GM20431 (cell line): ENCODE data around the gene XRCC5.
"Not testable (repeated sequence)": the region's sequence is repeated elsewhere in the genome, so short reads cannot be mapped to it uniquely, and the experiment has no call there.

ENCODE experiments used
- in situ Hi-C: fragments of 300-500 bp; cut with MseI, MboI; formaldehyde crosslinking; loops from one replicate; pipeline ENCODE4 v1.15.0; 2020; ENCODE audit warnings: low sequenced_read_pairs; ENCODE audit not compliant: unreplicated experiment

The XRCC5 gene

DNA sequence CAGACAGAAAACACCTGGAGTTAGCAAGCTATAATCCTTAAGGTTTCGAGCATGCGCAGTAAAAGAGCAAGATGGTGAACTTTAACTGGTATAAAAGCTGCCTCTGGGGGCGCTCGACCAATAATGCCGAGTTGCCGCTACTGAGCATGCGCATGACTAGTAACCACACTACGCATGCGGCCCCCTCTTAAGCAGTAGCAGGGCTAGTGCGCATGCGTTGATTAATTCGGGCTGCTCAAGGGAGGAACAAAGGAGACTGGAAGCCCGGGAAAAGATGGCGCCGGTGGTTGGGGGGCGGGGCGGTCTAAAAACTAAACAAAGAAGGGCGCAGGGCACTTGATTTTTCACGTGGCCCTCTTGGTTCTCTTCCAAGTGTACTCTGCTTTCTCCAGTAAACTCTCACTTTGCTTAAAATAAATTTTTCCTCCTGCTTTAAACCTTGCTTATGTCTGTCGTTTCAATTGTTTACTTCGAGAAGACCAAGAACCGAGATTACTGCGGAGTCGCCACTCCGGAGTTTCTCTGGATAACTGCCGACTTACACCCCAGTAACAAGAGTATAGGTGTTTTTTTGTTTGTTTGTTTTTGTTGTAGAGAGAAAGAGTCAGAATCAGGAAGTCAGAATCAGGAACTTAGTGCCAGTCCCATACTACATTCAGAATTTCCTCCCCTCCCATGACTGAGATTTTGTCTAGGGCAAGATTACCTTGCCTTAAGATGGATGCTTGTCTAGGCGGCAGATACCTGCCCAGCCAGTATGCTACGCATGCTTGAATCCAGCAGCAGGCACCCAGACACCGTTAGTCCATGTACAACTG lies 5.8 kb downstream of the XRCC5 start:
- in situ Hi-C loops: no loop called here

- in situ Hi-C loops: no loop called here
Measured at GRCh38 chr2:216116418-216116817, 7.3 kb downstream of the XRCC5 start.

DNA sequence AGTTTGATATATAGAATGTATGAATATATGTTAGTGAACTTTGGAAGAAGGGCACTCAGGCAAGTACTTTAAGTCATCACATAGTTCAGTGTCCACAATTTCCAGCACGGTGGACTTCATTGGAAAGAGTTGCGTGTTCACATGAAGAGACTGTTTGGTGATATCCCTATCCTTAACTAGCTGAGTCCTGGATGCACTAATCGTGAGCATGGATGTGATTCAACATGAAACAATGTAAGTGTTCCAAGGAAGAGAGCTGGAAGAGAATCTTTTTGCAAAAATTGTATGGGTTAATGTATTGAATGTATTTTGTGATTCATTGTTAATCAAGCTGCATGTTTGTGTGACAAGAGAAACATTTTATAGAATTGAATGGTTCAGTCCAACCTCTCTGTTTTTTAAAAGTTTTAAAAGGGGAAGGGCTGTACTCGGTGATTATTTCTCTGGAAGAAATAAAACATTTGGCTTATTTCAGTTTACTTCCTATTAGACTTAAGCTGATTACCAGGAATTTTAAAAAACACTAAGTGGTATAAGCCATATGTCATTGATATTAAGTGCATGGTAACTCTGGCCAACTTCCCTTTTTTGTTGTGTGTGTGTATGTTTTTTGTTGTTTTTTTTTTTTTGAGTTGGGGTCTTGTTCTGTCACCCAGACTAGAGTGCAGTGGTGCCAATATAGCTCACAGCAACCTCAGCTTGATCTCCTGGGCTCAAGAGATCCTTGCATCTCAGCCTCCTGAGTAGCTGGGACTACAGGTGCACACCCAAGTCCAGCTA lies 8.6 kb downstream of the XRCC5 start:
- in situ Hi-C loops: no loop called here

- in situ Hi-C loops: no loop called here
Measured at GRCh38 chr2:216118474-216118873, 9.3 kb downstream of the XRCC5 start.

DNA sequence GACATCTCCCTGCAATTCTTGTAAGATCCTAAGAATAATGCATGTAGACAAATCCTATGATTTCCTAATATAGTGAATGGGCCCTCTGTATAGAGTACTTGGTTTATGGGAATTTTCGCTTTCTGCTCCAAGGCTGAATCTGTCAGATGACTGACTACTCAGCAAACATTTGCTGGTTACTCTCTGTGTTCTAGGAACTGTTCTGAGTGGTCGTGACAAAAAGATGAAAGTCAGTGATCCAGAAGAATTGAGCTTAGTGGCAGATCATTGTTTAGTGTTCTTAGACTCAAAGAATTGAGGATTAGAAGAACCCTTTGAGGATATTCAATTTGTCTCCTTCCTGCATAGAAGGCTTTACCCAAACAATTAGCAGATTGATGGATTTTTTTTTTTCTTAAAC lies 10.0 kb downstream of the XRCC5 start:
- in situ Hi-C loops: no loop called here

GRCh38 chr2:216119986-216120385 lies 10.8 kb downstream of the XRCC5 start:
- in situ Hi-C loops: no loop called here

GRCh38 chr2:216121255-216121654 lies 12.1 kb downstream of the XRCC5 start:
- in situ Hi-C loops: no loop called here

GRCh38 chr2:216126943-216127342 lies 17.8 kb downstream of the XRCC5 start:
- in situ Hi-C loops: no loop called here

GRCh38 chr2:216130346-216130971 lies 21.3 kb downstream of the XRCC5 start:
- in situ Hi-C loops: no loop called here

DNA sequence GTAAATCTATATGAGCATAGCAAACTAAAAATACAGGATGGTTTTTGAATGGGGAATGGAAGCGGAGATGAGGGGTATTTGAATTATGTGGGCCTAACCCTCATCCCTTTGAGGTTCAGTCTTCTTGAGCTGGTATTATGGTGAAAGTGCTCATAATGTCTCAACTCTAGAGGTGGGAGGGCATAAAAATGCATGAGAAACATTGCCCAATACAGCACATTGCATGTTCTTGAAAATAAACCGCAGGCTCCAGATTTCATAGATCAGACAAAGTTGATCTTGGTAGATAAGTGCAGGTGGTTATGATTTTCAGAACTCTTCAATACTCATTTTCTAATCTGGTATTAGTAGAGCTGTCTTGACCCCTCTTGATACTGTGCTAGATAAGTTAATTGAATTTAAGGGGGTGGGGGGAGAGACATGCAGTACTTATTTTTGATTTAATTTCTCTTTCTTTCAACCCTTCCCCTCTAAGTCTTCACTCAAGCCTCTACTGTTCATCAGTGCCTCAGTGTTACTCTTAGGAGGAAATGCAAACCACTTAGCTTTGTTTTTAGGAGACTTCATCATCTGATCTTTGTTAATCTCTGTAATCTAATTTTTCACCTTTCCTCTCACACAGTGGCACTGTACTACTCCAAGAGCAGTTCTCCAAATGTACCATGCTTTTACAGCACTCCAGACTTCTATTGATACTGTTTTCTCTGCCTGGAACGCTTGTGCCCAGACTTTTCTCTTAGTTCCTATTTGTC lies 22.2 kb downstream of the XRCC5 start:
- in situ Hi-C loops: no loop called here

DNA sequence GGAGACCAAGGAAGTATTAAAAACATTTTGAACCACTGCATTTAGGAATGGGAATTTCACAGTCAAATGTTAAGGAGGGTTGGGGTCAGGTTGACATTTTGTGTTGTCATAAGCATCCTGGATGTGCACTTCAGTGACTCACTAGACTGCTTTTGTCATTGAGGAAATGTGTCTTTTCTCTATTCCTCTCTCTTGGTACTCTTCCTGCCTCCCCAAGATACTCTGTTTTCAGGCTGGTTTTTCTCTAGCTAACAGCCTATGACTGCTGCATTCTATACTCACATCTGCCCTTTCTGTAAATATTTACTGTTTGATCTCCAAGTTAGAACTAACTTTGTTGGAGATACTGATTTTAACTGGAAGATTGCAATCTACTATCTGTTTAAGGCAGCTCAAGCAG lies 23.4 kb downstream of the XRCC5 start:
- in situ Hi-C loops: no loop called here

GRCh38 chr2:216133397-216133796 lies 24.2 kb downstream of the XRCC5 start:
- in situ Hi-C loops: no loop called here

- in situ Hi-C loops: no loop called here
Measured at GRCh38 chr2:216134958-216135541, 25.9 kb downstream of the XRCC5 start.

DNA sequence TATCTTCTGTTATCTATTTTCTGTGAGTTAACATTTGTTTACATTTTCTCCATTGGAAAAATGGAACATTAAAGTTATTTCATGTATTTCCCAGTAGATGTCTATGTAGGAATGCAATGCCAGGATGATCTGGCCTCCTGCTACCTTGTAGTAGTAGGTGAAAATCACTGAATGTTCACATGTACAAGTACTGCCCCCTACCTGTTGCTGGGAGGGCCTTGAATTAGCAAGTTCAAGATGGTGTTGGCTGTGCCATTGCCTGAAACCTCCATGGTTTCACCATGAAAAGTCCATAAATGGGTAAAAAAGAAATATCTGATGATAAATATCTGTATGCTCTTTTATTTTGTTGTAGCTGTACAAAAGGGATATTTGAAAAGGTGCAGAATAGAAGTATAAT lies 30.7 kb downstream of the XRCC5 start:
- in situ Hi-C loops: no loop called here

GRCh38 chr2:216141516-216141915 lies 32.4 kb downstream of the XRCC5 start:
- in situ Hi-C loops: not testable (repeated sequence)

DNA sequence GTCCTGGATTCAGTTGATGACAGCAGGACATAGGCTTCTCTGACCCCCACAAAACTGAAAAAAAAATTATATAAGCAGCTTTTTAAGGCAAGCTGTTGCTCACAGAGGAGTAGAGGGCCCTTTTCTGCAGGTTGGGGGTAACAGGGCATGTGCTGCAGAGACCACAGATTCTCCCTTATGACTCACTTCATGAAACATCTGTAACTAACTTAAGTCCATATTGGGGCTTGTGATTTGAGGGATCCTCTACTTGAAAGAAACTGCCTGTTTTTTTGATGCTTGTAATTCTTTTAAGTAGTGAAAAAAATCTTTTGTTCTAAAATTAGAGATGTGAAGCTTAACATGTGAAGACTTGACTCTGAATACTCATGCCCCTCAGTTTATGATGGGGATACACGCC lies 33.4 kb downstream of the XRCC5 start:
- in situ Hi-C loops: no loop called here

DNA sequence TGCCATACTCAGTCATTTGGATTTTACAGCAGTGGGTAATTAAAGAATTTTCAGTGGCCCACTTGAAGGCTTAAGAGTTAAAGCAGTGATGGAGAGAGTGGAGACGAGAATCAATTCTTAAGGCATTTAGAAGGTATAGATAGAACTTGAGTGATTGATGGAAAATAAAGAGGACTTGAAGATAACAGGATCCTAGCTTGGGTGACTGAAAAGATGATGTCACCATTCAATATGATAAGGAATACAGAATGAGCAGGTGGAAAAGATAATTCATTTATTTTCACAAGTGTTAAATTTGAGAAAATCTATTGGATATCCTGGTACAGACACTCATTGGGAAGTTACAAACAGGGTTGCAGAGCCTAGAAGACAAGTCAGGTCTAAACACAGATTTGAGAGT lies 35.2 kb downstream of the XRCC5 start:
- in situ Hi-C loops: no loop called here

- in situ Hi-C loops: no loop called here
Measured at GRCh38 chr2:216144857-216145256, 35.7 kb downstream of the XRCC5 start.

GRCh38 chr2:216146573-216146972 lies 37.4 kb downstream of the XRCC5 start:
- in situ Hi-C loops: no loop called here
